Pulmonary artery endothelial cell (primary cell): Measurements from ENCODE around the gene OSTC. TPM values are rescaled to one million over a fixed set of nuclear protein-coding genes. Genes with fewer than 3 reads are reported as not detected.
"Not testable (repeated sequence)": the region's sequence is repeated elsewhere in the genome, so short reads cannot be mapped to it uniquely, and the experiment has no call there.

Source experiments
- DNase-seq: peaks from one replicate; pipeline ENCODE4 v3.0.0-alpha.2; 2011; ENCODE audit warnings: low read depth, low spot score
- total RNA-seq: library from RNA; depleted of rRNA; stranded (reverse); fragments of >200 nt; gene quantifications from 2 replicates; pipeline ENCODE4 v1.2.3, GENCODE V29; 2014

OSTC gene
- total RNA-seq, 1 donor from 2014 or later, result 274 TPM

GRCh38 chr4:108646706-108647105 lies 3.7 kb upstream of the OSTC start:
- DNase-seq, result no peak

- DNase-seq, result no peak
Observed at GRCh38 chr4:108649863-108650211, 562 bp upstream of the OSTC start.

- DNase-seq, result peak; percentile 40
Observed at GRCh38 chr4:108651014-108651791, 804 bp downstream of the OSTC start.

- DNase-seq, result no peak
Observed at GRCh38 chr4:108662629-108663028, 12.2 kb downstream of the OSTC start.

GRCh38 chr4:108674356-108674977 lies 24.1 kb downstream of the OSTC start:
- DNase-seq, result no peak

GRCh38 chr4:108681321-108681809 lies 31.0 kb downstream of the OSTC start:
- DNase-seq, result no peak

GRCh38 chr4:108683479-108683878 lies 33.1 kb downstream of the OSTC start:
- DNase-seq, result peak; percentile 3

- DNase-seq, result no peak
Observed at GRCh38 chr4:108685036-108685686, 34.8 kb downstream of the OSTC start.

- DNase-seq, result no peak
Observed at GRCh38 chr4:108690738-108691137, 40.3 kb downstream of the OSTC start.

GRCh38 chr4:108693211-108693610 lies 42.8 kb downstream of the OSTC start:
- no peak for DNase-seq

GRCh38 chr4:108693819-108694218 lies 43.4 kb downstream of the OSTC start:
- DNase-seq, result no peak

- no peak for DNase-seq
Observed at GRCh38 chr4:108694423-108694822, 44.0 kb downstream of the OSTC start.

GRCh38 chr4:108695062-108695461 lies 44.7 kb downstream of the OSTC start:
- no peak for DNase-seq

GRCh38 chr4:108696160-108696559 lies 45.8 kb downstream of the OSTC start:
- no peak for DNase-seq

- no peak for DNase-seq
Observed at GRCh38 chr4:108700081-108700757, 49.8 kb downstream of the OSTC start.

- no peak for DNase-seq
Observed at GRCh38 chr4:108702960-108703359, 52.6 kb downstream of the OSTC start.

- DNase-seq, result no peak
Observed at GRCh38 chr4:108703370-108703769, 53.0 kb downstream of the OSTC start.

GRCh38 chr4:108703966-108704365 lies 53.6 kb downstream of the OSTC start:
- no peak for DNase-seq

- DNase-seq, result no peak
Observed at GRCh38 chr4:108706289-108706688, 55.9 kb downstream of the OSTC start.

- no peak for DNase-seq
Observed at GRCh38 chr4:108709234-108709633, 58.8 kb downstream of the OSTC start.

- DNase-seq, result no peak
Observed at GRCh38 chr4:108709722-108710121, 59.3 kb downstream of the OSTC start.

- not testable (repeated sequence) for DNase-seq
Observed at GRCh38 chr4:108710578-108710977, 60.2 kb downstream of the OSTC start.
